Right cardiac atrium (tissue), 5 donors: Measurements from ENCODE around the gene PEMT. TPM values are rescaled to one million over a fixed set of nuclear protein-coding genes. Genes with fewer than 3 reads are reported as not detected.
"Not testable (repeated sequence)": the region's sequence is repeated elsewhere in the genome, so short reads cannot be mapped to it uniquely, and the experiment has no call there.

Experiments
- ATAC-seq, 2 donors: fragments of 200-7000 bp; cut with Tn5 transposase; one replicate each; pipeline versions ENCODE4 v1.8.0 to v1.9.1; 2020; ENCODE audit warnings: moderate library complexity in 2 of 2, mild to moderate bottlenecking in 1 of 2
- DNase-seq, 3 donors: peaks; one replicate each; pipeline ENCODE4 v3.0.0-alpha.2; 2020
- H3K27ac ChIP-seq: one replicate; pipeline ENCODE4 v1.5.1; 2013; ENCODE audit warnings: mild to moderate bottlenecking, low read length, control low read depth, moderate library complexity
- H3K27me3 ChIP-seq: one replicate; pipeline ENCODE4 v1.6.1; 2013; ENCODE audit not compliant: control insufficient read depth, insufficient read depth
- H3K4me1 ChIP-seq: one replicate; pipeline ENCODE4 v1.6.1; 2013; ENCODE audit warnings: low read length; ENCODE audit not compliant: control insufficient read depth, insufficient read depth
- H3K4me3 ChIP-seq: one replicate; pipeline ENCODE4 v1.5.1; 2013; ENCODE audit warnings: low read length, control low read depth
- H3K9me3 ChIP-seq: one replicate; pipeline ENCODE4 v1.6.1; 2013; ENCODE audit warnings: low read length; ENCODE audit not compliant: control insufficient read depth
- WGBS: extraction: QIAGEN DNeasy Blood & Tissue Kit; methylation state at CpG from one replicate; pipeline ENCODE4 v1.1.7; 2013; 5-methylcytosine and 5-hydroxymethylcytosine counted together
- intact Hi-C, 4 donors: fragments of 100-400 bp; cut with DNase I; formaldehyde crosslinking; loops; one replicate each; pipeline versions ENCODE4 v1.11.0 to v1.14.0; 2022 to 2023
- polyA plus RNA-seq: library from polyadenylated mRNA; stranded (reverse); fragments of 200-250 nt; gene quantifications from one replicate; pipeline ENCODE4 v1.2.3, GENCODE V29; 2013
- total RNA-seq, 4 donors: library from RNA; stranded (reverse); fragmentation: NEBNext Ultra II Directional; extraction: Animal tissue kit (Norgen Biotek cat#: 25700); gene quantifications; one replicate each; pipeline ENCODE4 v1.2.1, GENCODE V29; 2021
- donor health status: healthy with polysubstance abuse.
- donor health status: DM: no; HTN: yes; CAD: no.
- donor health status: DM: no; HTN: no; CAD: no.
- donor health status: DM: no; HTN: yes; CAD: no; lungs with severe emphysema.
- donor health status: DM: yes; HTN: yes; CAD: no.

PEMT gene
- total and polyA plus RNA-seq, 5 donors = 18.4 to 28.5 (median 19.6) TPM

DNA sequence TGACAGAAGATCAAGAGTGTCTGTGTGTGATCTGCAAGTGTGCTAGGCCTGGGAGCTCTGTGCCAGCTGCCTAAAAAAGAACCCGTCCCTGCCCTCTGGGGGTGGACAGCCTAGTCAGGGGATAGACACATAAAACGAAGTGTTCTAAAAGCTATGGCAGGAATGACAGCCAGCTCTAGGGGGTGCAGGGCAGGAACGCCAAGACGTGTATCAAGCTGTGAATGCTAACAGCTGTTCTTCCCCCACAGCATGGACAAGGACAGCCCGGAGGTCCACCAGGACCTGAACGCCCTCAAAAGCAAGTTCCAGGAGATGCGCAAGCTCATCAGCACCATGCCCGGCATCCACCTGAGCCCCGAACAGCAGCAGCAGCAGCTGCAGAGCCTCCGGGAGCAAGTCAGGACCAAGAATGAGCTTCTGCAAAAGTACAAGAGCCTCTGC, 100.5 kb downstream of the PEMT start:
- intact Hi-C loops = loop anchor here in 2 of 4 donors (5.0 to 10.0 kb wide), 3 partner anchors 66 to 136 kb away; no protein-coding TSS in a partner anchor
- ATAC-seq (peak in 1 of 2 donors; percentile 11), DNase-seq (peak in 1 of 3 donors; percentile 58)
- Histone ChIP-seq H3K27me3 (no peaks in the 10 kb centered on the region), H3K27ac (peak overlapping the region; percentile 39), H3K4me1 (peaks cover 9% of the 10 kb centered on the region), H3K4me3 (no peak overlapping the region), H3K9me3 (no peaks in the 10 kb centered on the region)
- WGBS = 75% methylated on average over 10 of the region's 10 CpGs

DNA sequence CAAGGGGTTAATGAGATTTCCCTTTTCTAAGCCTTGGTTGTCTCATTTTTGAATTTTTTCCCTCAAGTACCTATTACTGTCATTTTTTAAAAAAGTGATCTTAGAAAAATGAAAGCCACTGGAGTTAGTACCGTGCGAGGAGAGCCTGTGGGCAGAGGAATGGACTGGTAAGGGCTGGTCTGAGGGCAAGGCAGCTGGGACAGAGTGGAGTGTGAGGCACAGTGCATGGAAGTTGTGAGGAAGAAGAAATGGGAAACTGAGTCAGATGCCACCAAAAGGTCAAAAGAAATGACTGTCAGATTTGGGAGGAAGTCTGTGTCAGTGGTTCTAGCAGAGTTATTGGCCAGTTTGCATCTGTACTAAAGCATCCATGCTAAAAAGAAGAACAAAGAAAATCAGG, 103.5 kb downstream of the PEMT start:
- peaks cover 9% of the 10 kb centered on the region for H3K4me1 ChIP-seq
- ATAC-seq (no peak), DNase-seq (no peak)
- H3K27ac ChIP-seq = no peak overlapping the region
- WGBS = 79% methylated on average over 2 of the region's 2 CpGs
- intact Hi-C loops = no loop called here
- no peak overlapping the region for H3K4me3 ChIP-seq
- no peaks in the 10 kb centered on the region for H3K27me3 ChIP-seq
- no peaks in the 10 kb centered on the region for H3K9me3 ChIP-seq

DNA sequence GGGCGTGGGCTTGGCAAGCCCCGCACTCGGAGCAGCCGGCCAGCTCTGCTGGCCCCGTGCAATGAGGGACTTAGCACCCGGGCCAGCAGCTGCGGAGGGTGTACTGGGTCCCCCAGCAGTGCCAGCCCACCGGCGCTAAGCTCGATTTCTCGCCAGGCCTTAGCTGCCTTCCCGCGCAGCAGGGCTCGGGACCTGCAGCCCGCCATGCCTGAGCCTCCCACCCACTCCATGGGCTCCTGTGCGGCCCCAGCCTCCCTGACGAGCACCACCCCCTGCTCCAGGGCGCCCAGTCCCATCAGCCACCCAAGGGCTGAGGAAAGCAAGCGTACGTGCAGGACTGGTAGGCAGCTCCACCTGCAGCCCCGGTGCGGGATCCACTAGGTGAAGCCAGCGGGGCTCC, 105.1 kb downstream of the PEMT start:
- H3K9me3 ChIP-seq, intact Hi-C loops, H3K27ac ChIP-seq, ATAC-seq, H3K4me1 ChIP-seq, H3K4me3 ChIP-seq, H3K27me3 ChIP-seq: not testable (repeated sequence)
- WGBS = 94% methylated on average over 23 of the region's 23 CpGs
- peak in 1 of 3 donors; percentile 52 for DNase-seq

DNA sequence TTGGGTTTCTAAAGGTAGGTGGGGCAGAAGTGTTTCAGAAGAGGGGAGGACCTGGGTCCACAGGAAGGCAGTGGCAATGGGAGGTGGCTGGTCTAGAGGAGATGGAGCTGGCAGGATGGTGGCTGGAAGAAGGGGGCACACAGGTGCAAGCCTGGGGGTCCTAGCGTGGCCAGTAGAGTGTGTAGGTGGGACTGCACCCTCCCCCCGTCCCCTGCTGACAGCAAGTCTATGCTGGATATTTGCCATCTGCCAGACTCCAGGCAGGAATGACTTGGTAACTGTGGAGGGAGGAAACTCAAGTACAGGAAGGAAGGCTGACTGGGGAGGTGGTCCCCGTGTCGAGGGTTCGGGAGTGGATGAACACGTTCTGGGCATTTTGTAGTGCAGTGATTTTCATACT, 106.1 kb downstream of the PEMT start:
- peaks cover 9% of the 10 kb centered on the region for H3K4me1 ChIP-seq
- intact Hi-C loops = no loop called here
- WGBS = 83% methylated on average over 6 of the region's 6 CpGs
- no peaks in the 10 kb centered on the region for H3K9me3 ChIP-seq
- peak; percentile 44 to 53 for ATAC-seq
- no peak for DNase-seq
- H3K4me3 ChIP-seq = no peak overlapping the region
- peak overlapping the region; percentile 43 for H3K27ac ChIP-seq
- no peaks in the 10 kb centered on the region for H3K27me3 ChIP-seq

DNA sequence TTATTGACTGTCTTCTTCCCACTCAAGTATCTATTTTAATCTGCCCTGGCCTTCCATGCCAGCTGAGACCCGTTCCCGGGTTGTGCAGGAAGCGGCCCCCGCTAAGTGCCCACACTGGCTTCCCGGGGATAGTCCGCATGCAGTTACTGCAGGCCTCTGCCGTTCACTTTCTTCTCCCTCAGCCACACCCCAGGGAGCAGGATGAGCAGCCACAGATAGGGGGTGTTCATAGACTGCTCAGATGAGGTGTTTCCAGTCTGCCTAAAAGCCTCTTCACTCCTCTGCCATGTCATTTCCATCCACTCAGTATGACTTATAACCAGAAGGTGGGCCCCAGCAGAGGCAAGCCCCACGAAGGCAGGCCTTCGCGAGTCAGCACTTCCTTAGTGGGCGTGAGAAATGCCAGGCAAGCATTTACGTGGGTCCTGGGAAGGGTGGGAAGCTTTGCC, 107.0 kb downstream of the PEMT start:
- ATAC-seq (peak; percentile 39 to 47), DNase-seq (no peak)
- intact Hi-C loops = no loop called here
- 59% methylated on average over 12 of the region's 12 CpGs for WGBS
- peak overlapping the region; percentile 57 for H3K27ac ChIP-seq
- H3K27me3 ChIP-seq = no peaks in the 10 kb centered on the region
- H3K9me3 ChIP-seq = no peaks in the 10 kb centered on the region
- no peak overlapping the region for H3K4me3 ChIP-seq
- H3K4me1 ChIP-seq = peaks cover 12% of the 10 kb centered on the region

DNA sequence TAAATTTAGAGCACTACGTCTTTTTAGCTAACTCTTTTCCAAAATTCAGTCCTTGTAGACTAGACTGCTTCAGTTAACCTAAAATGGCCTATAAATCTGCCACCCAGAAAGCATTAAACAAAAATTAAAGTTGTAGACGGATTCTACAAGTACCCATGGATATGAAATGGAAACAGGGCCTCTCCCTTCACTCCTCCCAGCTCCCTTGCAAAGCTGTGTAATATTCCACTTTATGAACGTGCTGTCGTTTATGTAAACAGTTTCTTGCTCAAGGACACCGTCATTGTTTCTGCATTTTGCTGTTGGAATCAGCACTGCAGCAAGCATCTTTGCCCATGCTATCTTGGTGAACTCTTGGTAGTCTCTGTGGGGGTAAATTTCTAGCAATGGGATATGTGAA, 109.6 kb downstream of the PEMT start:
- no peak for ATAC-seq
- intact Hi-C loops = no loop called here
- no peak overlapping the region for H3K4me3 ChIP-seq
- no peaks in the 10 kb centered on the region for H3K27me3 ChIP-seq
- peak overlapping the region; percentile 28 for H3K27ac ChIP-seq
- 54% methylated on average over 5 of the region's 5 CpGs for WGBS
- peaks cover 12% of the 10 kb centered on the region for H3K4me1 ChIP-seq
- no peak for DNase-seq
- no peaks in the 10 kb centered on the region for H3K9me3 ChIP-seq

DNA sequence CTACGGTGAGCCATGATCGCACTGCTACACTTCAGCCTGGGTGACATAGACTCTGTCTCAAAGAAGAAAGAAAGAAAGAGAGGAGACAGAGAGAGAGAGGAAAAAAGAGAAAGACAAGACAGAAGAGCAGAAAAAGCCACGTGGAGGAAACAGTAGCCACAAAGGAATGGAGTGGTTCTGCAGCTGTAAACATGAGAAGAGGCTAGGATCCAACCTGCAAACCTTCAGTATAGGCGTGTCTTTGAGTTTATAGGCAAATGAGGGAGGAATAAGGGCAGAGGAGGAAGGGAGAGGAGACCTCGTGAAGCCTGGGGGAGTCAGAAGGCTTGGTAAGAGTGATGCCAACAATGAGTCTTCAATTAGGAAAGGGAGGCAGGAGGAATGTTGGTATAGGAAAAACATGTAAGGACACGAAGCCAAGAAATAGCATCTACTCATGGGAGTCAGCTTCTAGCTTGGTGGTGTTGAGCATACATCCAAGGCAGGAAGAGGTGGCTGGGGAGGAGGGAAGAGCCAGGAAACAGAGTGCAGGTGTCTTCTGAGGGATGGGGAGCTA, 110.8 kb downstream of the PEMT start:
- DNase-seq (no peak), ATAC-seq (no peak)
- Histone ChIP-seq H3K27ac (peak overlapping the region; percentile 30), H3K4me1 (peaks cover 12% of the 10 kb centered on the region), H3K27me3 (no peaks in the 10 kb centered on the region), H3K9me3 (no peaks in the 10 kb centered on the region), H3K4me3 (no peak overlapping the region)
- 75% methylated on average over 6 of the region's 6 CpGs for WGBS
- intact Hi-C loops = no loop called here

DNA sequence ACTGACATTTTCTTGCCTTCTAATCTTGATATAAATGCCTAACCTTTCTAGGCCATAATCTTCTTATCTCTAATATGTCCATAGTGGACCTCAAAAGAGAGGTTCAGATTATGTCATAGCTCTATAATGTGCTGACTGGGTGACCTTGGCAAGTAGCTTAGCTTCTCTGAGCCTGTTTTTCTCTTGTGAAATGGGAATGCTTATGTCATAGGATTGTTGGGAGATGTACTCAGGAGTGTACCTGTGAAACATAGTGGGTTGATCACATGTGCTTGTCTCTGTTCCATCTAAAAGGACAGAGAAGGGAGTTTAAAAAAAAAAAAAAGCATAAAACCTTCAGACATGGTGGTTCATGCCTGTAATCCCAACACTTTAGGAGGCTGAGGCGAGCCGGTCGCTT, 112.3 kb downstream of the PEMT start:
- H3K4me1 ChIP-seq = peaks cover 10% of the 10 kb centered on the region
- 96% methylated on average over 3 of the region's 3 CpGs for WGBS
- intact Hi-C loops = no loop called here
- no peak overlapping the region for H3K27ac ChIP-seq
- no peaks in the 10 kb centered on the region for H3K9me3 ChIP-seq
- ATAC-seq (no peak), DNase-seq (no peak)
- no peak overlapping the region for H3K4me3 ChIP-seq
- no peaks in the 10 kb centered on the region for H3K27me3 ChIP-seq

DNA sequence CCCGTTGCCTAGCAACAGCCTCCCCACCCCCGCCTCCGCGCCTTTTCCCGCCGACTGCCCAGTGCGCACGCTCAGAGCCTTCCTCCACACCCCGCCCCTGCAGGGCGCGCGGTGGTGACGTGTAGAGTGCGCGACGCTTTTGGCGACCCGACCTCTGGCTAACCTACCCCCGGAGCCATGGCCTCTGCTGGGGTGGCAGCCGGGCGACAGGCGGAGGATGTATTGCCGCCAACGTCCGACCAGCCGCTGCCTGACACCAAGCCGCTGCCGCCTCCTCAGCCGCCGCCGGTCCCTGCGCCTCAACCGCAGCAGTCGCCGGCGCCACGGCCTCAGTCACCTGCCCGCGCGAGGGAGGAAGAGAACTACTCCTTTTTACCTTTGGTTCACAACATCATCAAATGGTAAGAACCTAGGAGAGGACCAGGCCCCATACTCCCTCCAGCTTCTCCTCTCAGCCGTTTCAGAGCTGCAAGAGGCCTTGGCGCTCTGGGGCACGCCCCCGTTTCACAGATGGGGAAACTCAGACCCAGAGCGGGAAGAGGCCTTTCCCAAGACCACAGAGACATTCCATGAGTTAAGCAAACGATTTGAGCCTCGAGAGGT, 114.5 kb downstream of the PEMT start, which contains the start of gene MED9:
Gene MED9, plus strand, starts transcription at position 136 of the 603 bp plus-strand sequence. Its CDS starts 42 bp downstream, at position 178.
- Histone ChIP-seq H3K27ac (peak within 1 kb of the TSS; percentile 97), H3K4me3 (peak within 1 kb of the TSS; percentile 93), H3K9me3 (no peaks in the 10 kb centered on the region), H3K4me1 (peaks cover 7% of the 10 kb centered on the region), H3K27me3 (no peaks in the 10 kb centered on the region)
- under 1% methylated on average over 47 of the region's 47 CpGs for whole genome bisulfite sequencing
- ATAC-seq (peak; percentile 97 to 98), DNase-seq (peak; percentile 94 to 98 (median 98))
- intact Hi-C loops = no loop called here

DNA sequence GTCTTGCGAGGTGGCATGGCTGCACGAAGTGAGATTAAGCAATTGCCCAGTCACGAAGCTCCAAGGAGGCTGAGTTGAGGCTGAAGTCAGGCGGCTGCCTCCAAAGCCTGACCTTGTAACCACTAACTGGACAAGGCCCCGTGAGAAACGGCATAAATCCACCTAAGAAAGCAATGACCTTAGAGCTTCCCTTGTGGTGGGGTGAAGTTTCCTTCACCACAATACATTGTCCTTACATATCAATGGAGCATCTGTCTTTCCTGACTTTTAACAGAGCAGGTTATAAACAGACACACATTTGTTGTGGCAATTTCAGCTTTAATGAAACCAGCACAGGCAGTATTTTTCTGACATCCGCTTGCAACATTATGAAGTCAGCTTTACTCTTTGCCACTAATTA, 117.2 kb downstream of the PEMT start:
- intact Hi-C loops = no loop called here
- Histone ChIP-seq H3K27ac (no peak overlapping the region), H3K9me3 (no peaks in the 10 kb centered on the region), H3K4me3 (no peak overlapping the region), H3K27me3 (no peaks in the 10 kb centered on the region), H3K4me1 (no peaks in the 10 kb centered on the region)
- 72% methylated on average over 7 of the region's 7 CpGs for WGBS
- ATAC-seq = no peak
- no peak for DNase-seq

DNA sequence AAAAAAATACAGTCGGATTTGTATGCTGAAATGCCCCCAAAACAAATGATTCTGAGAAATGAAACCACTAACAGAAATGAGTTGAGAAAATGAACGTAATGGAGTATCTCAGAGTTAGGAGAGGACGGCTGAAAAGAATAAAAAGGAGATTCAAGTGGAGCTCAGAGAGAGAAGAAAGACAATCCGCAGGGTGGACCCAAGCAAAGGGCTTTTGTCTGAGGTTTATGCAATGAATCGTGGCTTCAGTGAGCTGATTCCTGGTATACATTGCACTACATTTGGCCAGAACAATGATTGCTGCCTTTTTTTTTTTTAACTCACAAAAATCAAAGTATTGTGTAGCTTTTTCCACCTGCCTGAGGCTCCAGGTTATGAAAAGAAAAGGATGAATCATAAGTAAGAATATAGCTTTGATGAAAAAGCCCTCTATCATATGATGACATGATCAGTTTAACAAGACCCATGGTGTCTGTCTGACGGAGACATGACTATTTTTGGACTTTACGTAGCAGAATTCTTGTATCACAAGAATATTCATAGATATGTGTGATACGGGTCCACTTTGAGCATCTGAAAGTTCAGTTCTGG, 119.1 kb downstream of the PEMT start:
- Histone ChIP-seq H3K4me3 (no peak overlapping the region), H3K4me1 (no peaks in the 10 kb centered on the region), H3K9me3 (no peaks in the 10 kb centered on the region), H3K27me3 (no peaks in the 10 kb centered on the region), H3K27ac (no peak overlapping the region)
- ATAC-seq (no peak), DNase-seq (no peak)
- WGBS = 48% methylated on average over 8 of the region's 8 CpGs
- intact Hi-C loops = no loop called here
